ENCODE measurements around the gene CAMK2A.

GRCh38 chr5:150310246-150310645 lies 20.7 kb upstream of the CAMK2A start:
- TF ChIP-seq POLR2AphosphoS5 (IDR thresholded peaks at IDR 0.05; ENCODE audit: low read depth, low read length) (no peak), POLR2A (IDR thresholded peaks at IDR 0.05; ENCODE audit: low read depth, low read length) (no peak), TAF1 (IDR thresholded peaks at IDR 0.05; ENCODE audit: borderline replicate concordance, low read depth, low read length) (no peak)

Measured in GM12892 (cell line).